Measurements from ENCODE around the gene UQCR11.

Gene UQCR11

GRCh38 chr19:1616875-1617274 is 11.6 kb upstream of the UQCR11 start:
- no peak for DNase-seq

- no peak for DNase-seq
Observed at GRCh38 chr19:1616396-1616795, 11.1 kb upstream of the UQCR11 start.

GRCh38 chr19:1615156-1615765 is 10.0 kb upstream of the UQCR11 start:
- DNase-seq, result no peak

DNA sequence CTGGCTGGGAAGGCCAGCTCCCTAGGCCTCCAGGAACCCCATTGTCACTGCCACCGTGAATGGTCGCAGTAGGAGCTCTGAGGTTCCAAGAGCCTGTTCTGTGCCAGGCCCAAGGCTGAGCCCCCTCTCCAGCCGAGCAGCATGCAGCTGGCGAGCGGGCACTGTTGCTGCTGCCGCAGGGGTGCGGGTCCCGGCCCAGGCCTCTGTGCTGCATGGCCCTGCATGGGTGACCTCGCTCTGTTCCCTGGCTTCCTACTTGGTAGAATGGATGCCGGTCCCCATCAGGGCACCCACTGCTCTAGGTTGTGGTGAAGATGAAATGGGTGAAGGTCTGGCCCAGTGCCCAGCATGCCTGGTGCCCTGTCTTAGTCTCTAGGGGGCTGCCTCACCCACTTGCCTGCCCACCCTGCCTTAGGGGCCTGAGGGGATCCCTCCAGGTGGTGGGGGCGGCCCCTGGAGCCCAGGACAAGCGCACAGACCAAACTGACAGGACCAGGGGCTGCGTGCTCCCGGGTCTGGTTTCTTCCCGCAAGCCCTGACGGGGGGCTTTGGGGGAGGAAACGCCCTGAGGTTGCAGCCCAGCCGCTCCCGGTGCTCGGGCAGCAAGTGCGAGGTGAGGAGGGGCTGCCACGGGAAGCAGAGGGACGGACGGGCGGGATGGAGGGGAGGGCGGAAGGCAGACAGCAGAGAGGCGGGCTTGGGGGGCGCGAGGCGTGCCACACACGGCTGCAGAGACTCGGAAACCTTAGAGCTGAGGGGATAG is 8.7 kb upstream of the UQCR11 start:
- DNase-seq, result no peak

GRCh38 chr19:1613146-1613545 is 7.9 kb upstream of the UQCR11 start:
- DNase-seq, result no peak

DNA sequence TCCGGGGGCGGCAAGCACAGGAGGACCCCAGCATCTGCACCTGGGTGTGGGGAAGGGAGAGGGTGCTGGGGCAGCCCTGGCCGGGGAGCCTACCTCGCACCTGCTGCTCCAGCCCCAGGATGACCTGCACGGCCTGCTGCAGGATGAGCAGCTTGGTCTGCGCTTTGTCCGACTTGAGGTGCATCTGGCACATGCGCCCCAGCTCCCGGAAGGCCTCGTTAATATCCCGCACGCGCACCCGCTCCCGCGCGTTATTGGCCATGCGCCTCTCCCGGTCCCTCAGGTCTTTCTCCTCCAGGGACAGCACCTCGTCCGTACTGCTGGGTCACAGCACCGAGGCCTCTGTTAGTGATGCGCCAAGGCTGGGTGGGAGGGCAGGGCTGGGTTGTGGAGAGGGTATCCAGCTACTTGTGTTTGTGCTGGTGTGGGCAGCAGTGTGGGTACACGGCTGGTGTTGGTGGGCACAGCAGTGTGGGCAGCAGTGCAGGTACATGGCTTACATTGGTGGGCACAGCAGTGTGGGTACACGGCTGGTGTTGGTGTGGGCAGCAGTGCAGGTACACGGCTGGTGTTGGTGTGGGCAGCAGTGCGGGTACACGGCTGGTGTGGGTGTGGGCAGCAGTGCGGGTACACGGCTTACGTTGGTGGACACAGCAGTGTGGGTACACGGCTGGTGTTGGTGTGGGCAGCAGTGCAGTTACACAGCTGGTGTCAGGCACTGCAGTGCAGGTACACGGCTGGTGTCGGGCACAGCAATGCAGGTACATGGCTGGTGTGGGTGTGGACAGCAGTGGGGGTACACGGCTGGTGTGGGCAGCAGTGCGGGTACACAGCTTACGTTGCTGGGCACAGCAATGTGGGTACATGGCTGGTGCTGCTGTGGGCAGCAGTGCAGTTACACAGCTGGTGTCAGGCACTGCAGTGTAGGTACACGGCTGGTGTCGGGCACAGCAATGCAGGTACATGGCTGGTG is 7.1 kb upstream of the UQCR11 start:
- DNase-seq, result no peak

DNA sequence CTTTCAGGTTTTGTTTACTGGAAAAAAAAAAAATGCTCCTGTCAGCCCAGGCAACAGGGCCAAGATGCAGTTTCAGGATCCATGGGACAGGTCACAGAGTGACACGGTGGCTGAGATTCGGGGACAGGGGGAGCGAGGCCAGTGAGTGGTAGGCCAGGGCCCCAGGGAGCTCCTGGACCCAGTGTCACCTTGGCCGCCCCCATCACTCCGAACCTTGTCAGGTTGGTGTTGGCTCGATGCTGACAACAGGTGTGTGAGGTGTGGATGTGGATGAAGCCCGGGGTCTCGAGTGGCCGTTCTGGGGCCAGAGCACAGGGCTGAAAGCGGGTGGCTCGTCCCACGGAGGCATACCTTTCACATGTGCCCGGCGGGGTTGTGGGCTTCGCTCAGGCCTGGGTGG is 6.1 kb upstream of the UQCR11 start:
- no peak for DNase-seq

DNA sequence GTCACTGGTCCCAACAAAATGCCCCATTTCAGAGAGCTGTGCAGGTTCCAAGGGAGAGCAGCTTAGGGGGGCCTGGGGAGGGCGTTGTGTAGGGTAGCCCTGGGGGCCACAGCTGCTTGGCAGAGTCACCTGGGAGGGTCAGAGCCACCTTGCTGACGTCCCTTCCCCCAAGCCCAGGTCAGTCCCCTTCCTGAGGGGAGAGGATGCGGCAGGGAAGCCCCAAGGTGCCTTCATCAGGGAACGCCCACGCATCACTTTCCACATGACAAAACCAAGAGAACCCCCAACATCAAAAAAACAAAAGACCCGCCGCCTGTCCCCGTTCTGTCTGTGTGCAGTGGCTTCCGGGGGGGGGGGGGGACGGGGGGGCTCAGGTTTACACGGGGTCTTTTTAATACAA is 5.3 kb upstream of the UQCR11 start:
- DNase-seq, result no peak

GRCh38 chr19:1609680-1610474 is 4.6 kb upstream of the UQCR11 start:
- no peak for DNase-seq

DNA sequence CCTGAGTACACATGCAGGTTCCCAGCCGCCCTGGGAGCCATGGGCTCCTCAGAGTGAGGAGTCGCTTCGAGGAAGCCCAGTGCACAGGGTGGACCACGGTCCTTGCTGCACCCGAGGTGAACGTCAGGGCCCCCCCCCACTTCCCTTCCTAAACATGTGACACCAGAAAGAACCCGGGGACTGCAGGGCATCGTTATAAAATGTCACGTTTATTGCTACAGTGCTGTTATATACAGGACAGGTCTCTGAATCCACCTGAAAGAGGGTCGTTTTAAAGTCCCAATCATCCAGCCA is 3.8 kb upstream of the UQCR11 start:
- no peak for DNase-seq

DNA sequence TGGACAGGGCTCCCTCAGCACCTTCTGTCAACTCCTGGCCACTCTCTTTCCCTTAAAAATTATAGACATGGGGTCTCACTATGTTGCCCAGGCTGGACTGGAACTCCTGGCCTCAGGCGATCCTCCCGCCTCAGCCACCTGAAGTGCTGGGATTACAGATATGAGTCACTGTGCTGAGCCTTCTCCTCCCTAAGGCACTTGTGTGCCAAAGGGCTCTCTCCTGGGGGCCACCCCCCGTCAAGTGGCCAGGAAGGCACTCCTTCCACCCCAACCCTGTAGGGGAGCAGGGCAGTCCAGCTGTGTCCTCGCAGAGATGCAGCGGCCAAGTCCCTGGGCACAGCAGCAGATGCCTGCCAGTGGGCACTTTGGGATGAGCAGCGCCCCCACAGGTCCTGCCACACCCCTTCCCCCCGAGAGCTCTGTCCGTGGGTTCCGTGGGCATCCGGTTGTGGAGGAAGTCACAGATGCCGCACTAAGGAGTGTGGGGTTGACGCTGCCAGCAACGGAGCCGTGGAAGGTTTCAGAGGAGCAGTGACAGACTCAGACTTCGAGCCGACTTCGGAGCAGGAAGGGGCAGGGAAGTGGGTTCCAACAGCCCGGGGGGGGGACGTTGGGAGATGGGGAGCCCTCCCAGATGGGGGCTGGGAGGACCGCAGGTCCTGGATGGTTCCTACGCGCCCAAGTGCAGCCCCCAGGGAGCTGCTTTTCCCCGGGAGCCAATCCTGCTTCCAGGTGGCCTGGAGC is 3.3 kb upstream of the UQCR11 start:
- no peak for DNase-seq

- peak in 2 of 56 donors; percentile 41 to 64 for DNase-seq
Observed at GRCh38 chr19:1606138-1606651, 933 bp upstream of the UQCR11 start.

DNA sequence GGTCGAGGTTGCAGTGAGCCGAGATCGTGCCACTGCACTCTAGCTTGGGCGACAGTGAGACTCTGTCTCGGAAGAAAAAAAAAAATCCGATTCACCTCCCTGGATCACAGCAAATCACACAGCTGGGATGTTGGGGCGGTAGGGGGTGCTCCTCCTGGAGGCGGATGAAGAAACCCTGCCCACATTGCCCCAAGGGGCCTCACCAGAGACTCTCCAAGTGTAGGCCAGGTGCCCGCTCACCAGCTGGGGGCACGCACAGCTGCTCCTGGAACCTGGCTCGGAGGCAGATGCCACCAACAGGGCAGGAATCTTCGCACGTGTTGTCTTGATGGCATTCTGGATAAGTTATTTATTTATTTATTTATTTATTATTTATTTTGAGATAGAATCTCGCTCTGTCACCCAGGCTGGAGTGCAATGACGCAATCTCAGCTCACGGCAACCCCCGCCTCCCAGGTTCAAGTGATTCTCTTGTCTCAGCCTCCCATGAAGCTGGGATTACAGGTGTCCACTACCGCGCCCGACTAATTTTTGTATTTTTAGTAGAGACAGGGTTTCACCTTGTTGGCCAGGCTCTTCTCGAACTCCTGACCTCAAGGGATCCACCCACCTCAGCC is 3.1 kb downstream of the UQCR11 start:
- DNase-seq, result no peak

GRCh38 chr19:1601613-1602064 is 3.6 kb downstream of the UQCR11 start:
- peak in 1 of 56 donors; percentile 4 for DNase-seq

- DNase-seq, result no peak
Observed at GRCh38 chr19:1599460-1599846, 5.8 kb downstream of the UQCR11 start.

GRCh38 chr19:1598777-1599459 is 6.3 kb downstream of the UQCR11 start:
- no peak for DNase-seq

- DNase-seq, result peak in 1 of 56 donors; percentile 9
Observed at GRCh38 chr19:1593501-1593772, 11.8 kb downstream of the UQCR11 start.

GRCh38 chr19:1592755-1593500 is 12.3 kb downstream of the UQCR11 start, which contains the start of gene MBD3:
Gene MBD3 (minus strand): TSS chr19:1592865. CDS start chr19:1592631, 234 bp downstream.
- DNase-seq, result peak in 55 of 56 donors; percentile 43 to 95 (median 85)

Data from amygdala (tissue), 56 donors.